IMR-90 (cell line): ENCODE data around the gene KY. TPM values are rescaled to one million over a fixed set of nuclear protein-coding genes. Genes with fewer than 3 reads are reported as not detected.

Source experiments
- ATAC-seq: fragments of 200-7000 bp; cut with Tn5 transposase; 2 replicates; pipeline ENCODE4 v1.9.1; 2020; ENCODE audit warnings: low read depth, mild to moderate bottlenecking, moderate library complexity
- BruUV-seq: library from RNA; stranded (reverse); fragments of 400-500 nt; replicated peaks from 2 replicates; lab custom pipeline; 2021; lab: Mats Ljungman, UMichigan
- CTCF ChIA-PET: fragments of 300-600 bp; formaldehyde crosslinking; extraction: SDS; loops from one replicate; lab custom pipeline; 2021; ENCODE audit warnings: antibody characterized with exemption; lab: Yijun Ruan, JAX
- POLR2A ChIA-PET: fragments of 300-600 bp; sonication (Branson Sonifier 250); formaldehyde crosslinking; loops from one replicate; lab custom pipeline; 2022; ENCODE audit warnings: antibody characterized with exemption; ENCODE audit not compliant: unreplicated experiment; lab: Charles Lee
- DNase-seq: peaks from one replicate; pipeline ENCODE4 v3.0.0; 2013
- H2AFZ ChIP-seq: replicated peaks from 2 replicates; pipeline ENCODE3; 2013; ENCODE audit warnings: low read length, mild to moderate bottlenecking; ENCODE audit not compliant: poor library complexity
- H2AK5ac ChIP-seq: 2 replicates; pipeline ENCODE4 v1.6.1; 2013; ENCODE audit warnings: low read depth, low read length, inconsistent platforms
- H2AK9ac ChIP-seq: replicated peaks from 2 replicates; pipeline ENCODE3; 2013; ENCODE audit warnings: mild to moderate bottlenecking, low read depth, low read length, moderate library complexity; ENCODE audit not compliant: poor library complexity
- H2BK120ac ChIP-seq: 2 replicates; pipeline ENCODE4 v1.6.1; 2013; ENCODE audit warnings: low read depth, low read length, inconsistent platforms
- H2BK15ac ChIP-seq: 3 replicates; pipeline ENCODE4 v1.6.1; 2013; ENCODE audit warnings: low read depth, low read length, inconsistent platforms
- H2BK20ac ChIP-seq: 2 replicates; pipeline ENCODE4 v1.6.1; 2013; ENCODE audit warnings: low read depth, mild to moderate bottlenecking, inconsistent platforms, low read length, moderate library complexity
- H2BK5ac ChIP-seq: 2 replicates; pipeline ENCODE4 v1.6.1; 2013; ENCODE audit warnings: mild to moderate bottlenecking, low read depth, low read length, inconsistent platforms; ENCODE audit not compliant: poor library complexity, severe bottlenecking
- H3K14ac ChIP-seq: replicated peaks from 2 replicates; pipeline ENCODE4 v1.6.1; 2013; ENCODE audit warnings: low read depth, low read length, inconsistent platforms
- H3K18ac ChIP-seq: 2 replicates; pipeline ENCODE4 v1.6.1; 2013; ENCODE audit warnings: low read depth, low read length, control low read depth
- H3K23ac ChIP-seq: 2 replicates; pipeline ENCODE4 v1.6.1; 2013; ENCODE audit warnings: low read depth, low read length, inconsistent platforms
- H3K27ac ChIP-seq: 2 replicates; pipeline ENCODE4 v1.5.1; 2013; ENCODE audit warnings: mild to moderate bottlenecking, control low read depth, low read length; ENCODE audit not compliant: insufficient read depth
- H3K27me3 ChIP-seq: 2 replicates; pipeline ENCODE4 v1.6.1; 2013; ENCODE audit warnings: low read length; ENCODE audit not compliant: control insufficient read depth, insufficient read depth
- H3K36me3 ChIP-seq: 2 replicates; pipeline ENCODE4 v1.6.1; 2013; ENCODE audit warnings: low read length, mixed read lengths; ENCODE audit not compliant: control insufficient read depth, insufficient read depth
- H3K4ac ChIP-seq: 2 replicates; pipeline ENCODE4 v1.6.1; 2013; ENCODE audit warnings: low read depth, low read length, inconsistent platforms
- H3K4me1 ChIP-seq: 2 replicates; pipeline ENCODE4 v1.6.1; 2013; ENCODE audit warnings: low read length, mixed read lengths; ENCODE audit not compliant: control insufficient read depth, insufficient read depth
- H3K4me2 ChIP-seq: 2 replicates; pipeline ENCODE4 v1.6.1; 2013; ENCODE audit warnings: low read depth, mild to moderate bottlenecking, control low read depth, low read length, moderate library complexity
- H3K4me3 ChIP-seq: 2 replicates; pipeline ENCODE4 v1.5.1; 2013; ENCODE audit warnings: low read depth, mild to moderate bottlenecking, control low read depth, low read length, moderate library complexity; ENCODE audit not compliant: insufficient read depth
- H3K56ac ChIP-seq: 2 replicates; pipeline ENCODE4 v1.6.1; 2013; ENCODE audit warnings: low read length, inconsistent platforms; ENCODE audit not compliant: insufficient read depth; ENCODE audit errors: extremely low read depth
- H3K79me1 ChIP-seq, 2 experiments: 2 replicates each; pipeline ENCODE4 v1.6.1; 2013; ENCODE audit warnings: low read length in 2 of 2, inconsistent platforms in 1 of 2, low read depth in 1 of 2
- H3K9ac ChIP-seq: 2 replicates; pipeline ENCODE4 v1.6.1; 2013; ENCODE audit warnings: low read depth, low read length, control low read depth
- H3K9me1 ChIP-seq: 2 replicates; pipeline ENCODE4 v1.6.1; 2013; ENCODE audit warnings: low read length, inconsistent platforms; ENCODE audit not compliant: insufficient read depth
- H3K9me3 ChIP-seq: 2 replicates; pipeline ENCODE4 v1.6.1; 2013; ENCODE audit warnings: low read length; ENCODE audit not compliant: control insufficient read depth, insufficient read depth
- H4K20me1 ChIP-seq: 2 replicates; pipeline ENCODE4 v1.6.1; 2013; ENCODE audit warnings: low read length, inconsistent platforms; ENCODE audit not compliant: insufficient read depth
- H4K5ac ChIP-seq: 2 replicates; pipeline ENCODE4 v1.6.1; 2013; ENCODE audit warnings: mild to moderate bottlenecking, low read depth, low read length, control low read depth
- H4K8ac ChIP-seq, 2 experiments: 2 replicates each; pipeline ENCODE4 v1.6.1; 2013; ENCODE audit warnings: low read depth in 2 of 2, low read length in 2 of 2, control low read depth in 1 of 2, inconsistent platforms in 1 of 2
- H4K91ac ChIP-seq: 2 replicates; pipeline ENCODE4 v1.6.1; 2013; ENCODE audit warnings: low read depth, low read length, inconsistent platforms; ENCODE audit not compliant: insufficient read depth
- BHLHE40 ChIP-seq: fragments of 150-350 bp; IDR thresholded peaks from 2 replicates; pipeline ENCODE4 v1.6.1; 2016; ENCODE audit warnings: mild to moderate bottlenecking, low read depth, low read length
- FOS ChIP-seq: fragments of 150-350 bp; IDR thresholded peaks from 2 replicates; pipeline ENCODE4 v1.6.1; 2016; ENCODE audit warnings: low read depth, low read length
- MAFK ChIP-seq: IDR thresholded peaks from 2 replicates; pipeline ENCODE4 v1.6.1; 2012; ENCODE audit warnings: low read depth, low read length, improper control_type of control experiment
- NFE2L2 ChIP-seq: fragments of 150-350 bp; IDR thresholded peaks from 2 replicates; pipeline ENCODE4 v1.6.1; 2016; ENCODE audit warnings: low read depth, mild to moderate bottlenecking, low read length
- POLR2A ChIP-seq: IDR thresholded peaks from 2 replicates; pipeline ENCODE4 v1.6.1; 2012; ENCODE audit warnings: mild to moderate bottlenecking, low read depth, low read length
- SMC3 ChIP-seq: fragments of 150-350 bp; IDR thresholded peaks from 2 replicates; pipeline ENCODE4 v1.6.1; 2016; ENCODE audit warnings: low read depth, mild to moderate bottlenecking, antibody characterized with exemption, low read length, moderate library complexity
- WGBS, 2 experiments: methylation state at CpG; one replicate each; pipeline versions ENCODE4 v1.1.5 to v1.1.7; 2013; ENCODE audit warnings: missing lambda C conversion rate in 2 of 2; ENCODE audit not compliant: insufficient read length in 1 of 2; ENCODE audit errors: extremely low coverage in 2 of 2; 5-methylcytosine and 5-hydroxymethylcytosine counted together
- dilution Hi-C: fragments of 300-500 bp; cut with HindIII; formaldehyde crosslinking; loops from one replicate; pipeline ENCODE4 v1.14.3; 2018; ENCODE audit warnings: low sequenced_read_pairs; ENCODE audit not compliant: unreplicated experiment
- in situ Hi-C: fragments of 300-500 bp; cut with MboI; formaldehyde crosslinking; loops from 3 replicates; pipeline ENCODE4 v1.14.3; 2019; ENCODE audit warnings: low sequenced_read_pairs, inconsistent platforms, mixed read lengths
- intact Hi-C: fragments of 100-400 bp; cut with micrococcal nuclease; formaldehyde crosslinking; loops from 2 replicates; pipeline ENCODE4 v1.10.0; 2022
- polyA plus RNA-seq, 3 experiments: library from polyadenylated mRNA; depleted of rRNA; stranded (reverse); fragments of >200 nt; gene quantifications; 2 replicates each; pipeline ENCODE4 v1.2.3, GENCODE V29; 2012; ENCODE audit warnings: low replicate concordance in 1 of 3
- total RNA-seq: library from RNA; depleted of rRNA; stranded (reverse); fragments of >200 nt; gene quantifications from 2 replicates; pipeline ENCODE4 v1.2.3, GENCODE V29; 2012

The KY gene
- total and polyA plus RNA-seq, 2 of the 4 experiments (the other 2 are of a cell fraction) = under 0.01 to 0.09 TPM

DNA sequence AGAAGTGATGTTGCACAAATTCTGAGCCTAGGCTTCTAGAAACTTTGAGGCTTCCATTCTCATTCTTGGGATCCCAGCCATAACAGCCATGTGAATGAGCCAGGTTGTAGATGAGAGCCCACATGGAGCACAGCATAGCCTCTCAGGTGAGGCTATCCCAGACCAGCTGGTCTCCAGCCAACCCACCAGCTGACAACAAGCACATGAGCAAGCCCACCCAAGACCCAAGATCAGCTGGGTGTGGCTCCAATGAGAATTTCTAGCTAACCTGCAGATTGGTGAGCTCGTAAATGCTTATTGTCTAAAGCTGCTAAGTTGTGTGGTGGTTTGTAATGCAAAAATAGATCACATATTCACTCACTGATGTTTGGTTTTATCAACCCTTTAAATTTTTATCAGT lies 14.4 kb downstream of the KY start:
- H3K4me3 ChIP-seq = no peak overlapping the region
- no peaks in the 10 kb centered on the region for H3K4me1 ChIP-seq
- no peak overlapping the region for H3K14ac ChIP-seq
- peaks cover 3% of the 10 kb centered on the region; the same call in 1 of the 2 replicates for H3K27me3 ChIP-seq
- H4K5ac ChIP-seq = no peak overlapping the region
- H4K8ac ChIP-seq = no peak overlapping the region
- intact Hi-C loops (no loop called here), dilution Hi-C loops (no loop called here), in situ Hi-C loops (no loop called here)
- no peak overlapping the region for H3K27ac ChIP-seq
- H3K23ac ChIP-seq = no peak overlapping the region
- no peaks in the 10 kb centered on the region for H3K9me1 ChIP-seq
- H3K79me1 ChIP-seq = no peaks in the 10 kb centered on the region
- ChIA-PET CTCF (interaction anchor here (1.6 kb wide), 1 partner anchor 36 kb away, joined by 5 read pairs; no protein-coding TSS in a partner anchor), POLR2A (no interaction called here)
- TF ChIP-seq MAFK (no peak), SMC3 (no peak), BHLHE40 (no peak), POLR2A (no peak), NFE2L2 (no peak), FOS (no peak)
- no peak overlapping the region for H2AFZ ChIP-seq
- H3K18ac ChIP-seq = no peak overlapping the region
- no CpG with 5 or more reads among the region's 1 CpG for WGBS, 2 experiments
- no peak overlapping the region for H3K9ac ChIP-seq
- H3K4ac ChIP-seq = no peak overlapping the region
- no TSS peak for BruUV-seq
- H2BK5ac ChIP-seq = no peak overlapping the region
- no peak overlapping the region for H2BK20ac ChIP-seq
- no peak overlapping the region for H2BK120ac ChIP-seq
- H3K4me2 ChIP-seq = no peak overlapping the region
- ATAC-seq = no peak
- DNase-seq = no peak
- H2AK9ac ChIP-seq = no peak overlapping the region
- H4K91ac ChIP-seq = no peak overlapping the region
- H4K20me1 ChIP-seq = no peaks in the 10 kb centered on the region
- H2AK5ac ChIP-seq = no peak overlapping the region
- no peaks in the 10 kb centered on the region for H3K36me3 ChIP-seq
- H3K9me3 ChIP-seq = no peaks in the 10 kb centered on the region
- H3K56ac ChIP-seq = no peak overlapping the region
- H2BK15ac ChIP-seq = no peak overlapping the region
